SK-N-SH treated with all-trans-retinoic acid at 6 μM for 48 hours (cell line): ENCODE data around the gene FRMD4A.

Experiments used
- ATAC-seq: fragments of 200-7000 bp; cut with Tn5 transposase; 3 replicates; pipeline ENCODE4 v1.9.1; 2020; ENCODE audit warnings: mild to moderate bottlenecking, moderate library complexity
- ARNTL ChIP-seq: fragments of 450-650 bp; formaldehyde crosslinking; IDR thresholded peaks from 2 replicates; pipeline ENCODE4 v1.5.0; 2020; ENCODE audit warnings: low read depth, mild to moderate bottlenecking, moderate library complexity, borderline replicate concordance
- BACH2 ChIP-seq: fragments of 250-450 bp; sonication (Bioruptor Pico); IDR thresholded peaks from 2 replicates; pipeline ENCODE4 v1.9.0; 2021; ENCODE audit warnings: mild to moderate bottlenecking, borderline replicate concordance
- CREB5 ChIP-seq: fragments of 250-450 bp; sonication (Bioruptor Pico); IDR thresholded peaks from 2 replicates; pipeline ENCODE4 v1.5.1; 2020; ENCODE audit warnings: low read depth, mild to moderate bottlenecking, moderate library complexity
- CSDC2 ChIP-seq: fragments of 250-450 bp; sonication (Bioruptor Pico); IDR thresholded peaks from 2 replicates; pipeline ENCODE4 v1.5.0; 2020; ENCODE audit warnings: mild to moderate bottlenecking, moderate library complexity
- CSRNP3 ChIP-seq: fragments of 250-450 bp; sonication (Bioruptor Pico); IDR thresholded peaks from 2 replicates; pipeline ENCODE4 v1.5.1; 2021; ENCODE audit warnings: mild to moderate bottlenecking, moderate library complexity
- ESRRG ChIP-seq: fragments of 250-450 bp; sonication (Bioruptor Pico); IDR thresholded peaks from 2 replicates; pipeline ENCODE4 v1.6.1; 2021; ENCODE audit warnings: mild to moderate bottlenecking
- GLIS3 ChIP-seq: fragments of 250-450 bp; sonication (Bioruptor Pico); IDR thresholded peaks from 2 replicates; pipeline ENCODE4 v1.5.0; 2020; ENCODE audit warnings: mild to moderate bottlenecking, moderate library complexity
- OSR1 ChIP-seq: fragments of 250-450 bp; sonication (Bioruptor Pico); IDR thresholded peaks from 2 replicates; pipeline ENCODE4 v1.8.0; 2022; ENCODE audit warnings: moderate library complexity, mild to moderate bottlenecking, inconsistent platforms
- PATZ1 ChIP-seq: fragments of 250-450 bp; sonication (Bioruptor Pico); IDR thresholded peaks from 2 replicates; pipeline ENCODE4 v1.8.0; 2020; ENCODE audit warnings: mild to moderate bottlenecking, moderate library complexity, borderline replicate concordance
- POU6F1 ChIP-seq: fragments of 250-450 bp; sonication (Bioruptor Pico); IDR thresholded peaks from 2 replicates; pipeline ENCODE4 v1.8.0; 2021; ENCODE audit warnings: low read depth, mild to moderate bottlenecking, moderate library complexity, borderline replicate concordance
- PPARA ChIP-seq: fragments of 250-450 bp; sonication (Bioruptor Pico); IDR thresholded peaks from 2 replicates; pipeline ENCODE4 v1.5.0; 2020; ENCODE audit warnings: mild to moderate bottlenecking, borderline replicate concordance
- RARB ChIP-seq: fragments of 250-450 bp; sonication (Bioruptor Pico); IDR thresholded peaks from 2 replicates; pipeline ENCODE4 v1.8.0; 2021; ENCODE audit warnings: mild to moderate bottlenecking, moderate library complexity
- SNAI2 ChIP-seq: fragments of 250-450 bp; sonication (Bioruptor Pico); IDR thresholded peaks from 2 replicates; pipeline ENCODE4 v1.5.0; 2020; ENCODE audit warnings: mild to moderate bottlenecking, moderate library complexity
- TCF4 ChIP-seq: fragments of 250-450 bp; sonication (Bioruptor Pico); IDR thresholded peaks from 2 replicates; pipeline ENCODE4 v1.8.0; 2021; ENCODE audit warnings: mild to moderate bottlenecking, moderate library complexity, borderline replicate concordance
- TOX ChIP-seq: fragments of 250-450 bp; sonication (Bioruptor Pico); IDR thresholded peaks from 2 replicates; pipeline ENCODE4 v1.8.0; 2021; ENCODE audit warnings: mild to moderate bottlenecking, moderate library complexity, borderline replicate concordance
- TSHZ2 ChIP-seq: fragments of 250-450 bp; sonication (Bioruptor Pico); IDR thresholded peaks from 2 replicates; pipeline ENCODE4 v1.5.0; 2020; ENCODE audit warnings: mild to moderate bottlenecking, moderate library complexity
- ZC3H10 ChIP-seq: fragments of 250-450 bp; sonication (Bioruptor Pico); IDR thresholded peaks from 2 replicates; pipeline ENCODE4 v1.5.1; 2021; ENCODE audit warnings: mild to moderate bottlenecking, moderate library complexity
- ZFP3 ChIP-seq: fragments of 250-450 bp; sonication (Bioruptor Pico); IDR thresholded peaks from 2 replicates; pipeline ENCODE4 v1.5.0; 2020; ENCODE audit warnings: mild to moderate bottlenecking, moderate library complexity
- ZFP30 ChIP-seq: fragments of 450-650 bp; formaldehyde crosslinking; IDR thresholded peaks from 2 replicates; pipeline ENCODE4 v1.5.0; 2022; ENCODE audit warnings: mild to moderate bottlenecking, moderate library complexity
- ZNF70 ChIP-seq: fragments of 450-650 bp; formaldehyde crosslinking; IDR thresholded peaks from 2 replicates; pipeline ENCODE4 v1.5.0; 2020; ENCODE audit warnings: mild to moderate bottlenecking, moderate library complexity
- ZNF8 ChIP-seq: fragments of 450-650 bp; formaldehyde crosslinking; IDR thresholded peaks from 2 replicates; pipeline ENCODE4 v1.5.0; 2020; ENCODE audit warnings: mild to moderate bottlenecking, moderate library complexity

FRMD4A gene

GRCh38 chr10:13721486-13721885, 609.2 kb downstream of the FRMD4A start:
- ATAC-seq: no peak
- no peak for TF ChIP-seq ZFP30 (CRISPR knock-in tag)
- no peak for TF ChIP-seq TCF4 (CRISPR knock-in tag)
- TF ChIP-seq BACH2 (CRISPR knock-in tag): no peak

GRCh38 chr10:13720699-13721098, 610.0 kb downstream of the FRMD4A start:
- no peak for ATAC-seq
- TF ChIP-seq ESRRG (CRISPR knock-in tag): no peak
- TF ChIP-seq ZFP30 (CRISPR knock-in tag): no peak
- no peak for TF ChIP-seq OSR1 (CRISPR knock-in tag)
- no peak for TF ChIP-seq SNAI2 (CRISPR knock-in tag)
- TF ChIP-seq ZNF70 (CRISPR knock-in tag): no peak
- TF ChIP-seq ZFP3 (CRISPR knock-in tag): no peak
- no peak for TF ChIP-seq CREB5 (CRISPR knock-in tag)
- no peak for TF ChIP-seq CSRNP3 (CRISPR knock-in tag)
- no peak for TF ChIP-seq CSDC2
- TF ChIP-seq ZC3H10 (CRISPR knock-in tag): no peak
- no peak for TF ChIP-seq TOX (CRISPR knock-in tag)

- ATAC-seq: no peak
- TF ChIP-seq BACH2 (CRISPR knock-in tag) (no peak), ZFP30 (CRISPR knock-in tag) (no peak), CREB5 (CRISPR knock-in tag) (no peak), ZNF70 (CRISPR knock-in tag) (no peak), PPARA (CRISPR knock-in tag) (no peak), RARB (CRISPR knock-in tag) (no peak), ESRRG (CRISPR knock-in tag) (no peak), ZFP3 (CRISPR knock-in tag) (no peak), ARNTL (CRISPR knock-in tag) (no peak), PATZ1 (CRISPR knock-in tag) (no peak), POU6F1 (CRISPR knock-in tag) (no peak), CSRNP3 (CRISPR knock-in tag) (no peak), ZNF8 (CRISPR knock-in tag) (no peak), ZC3H10 (CRISPR knock-in tag) (no peak), SNAI2 (CRISPR knock-in tag) (no peak), CSDC2 (no peak), TCF4 (CRISPR knock-in tag) (no peak), GLIS3 (CRISPR knock-in tag) (no peak), TOX (CRISPR knock-in tag) (no peak), TSHZ2 (no peak)
- TF ChIP-seq, all 23 proteins: peak for 0
These were observed 611.3 kb downstream of the FRMD4A start for GRCh38 chr10:13719425-13719824.
